CD4-positive, CD25-positive, alpha-beta regulatory T cell (primary cell): ENCODE measurements around the gene NELFCD. TPM values are rescaled to one million over a fixed set of nuclear protein-coding genes. Genes with fewer than 3 reads are reported as not detected.
"Not testable (repeated sequence)": the region's sequence is repeated elsewhere in the genome, so short reads cannot be mapped to it uniquely, and the experiment has no call there.

Experiments
- ATAC-seq, 2 donors: fragments of 150-1000 bp; cut with Tn5 transposase; one replicate each; pipeline ENCODE4 v1.10.0; 2021; ENCODE audit warnings: low read depth in 2 of 2, moderate number of reproducible peaks in 2 of 2, moderate library complexity in 1 of 2
- DNase-seq, 3 donors: peaks; one replicate each; pipeline versions ENCODE4 v3.0.0 to v3.0.0-alpha.2; 2012 to 2022; ENCODE audit warnings: mixed read lengths in 1 of 3
- H3K27ac ChIP-seq: one replicate; pipeline ENCODE4 v1.7.0; 2013; ENCODE audit warnings: mild to moderate bottlenecking, low read length; ENCODE audit not compliant: insufficient read depth, poor library complexity, severe bottlenecking
- H3K27me3 ChIP-seq: one replicate; pipeline ENCODE4 v1.7.0; 2013; ENCODE audit warnings: low read length; ENCODE audit not compliant: control insufficient read depth, insufficient read depth
- H3K36me3 ChIP-seq: one replicate; pipeline ENCODE4 v1.7.0; 2013; ENCODE audit warnings: mild to moderate bottlenecking, low read length, moderate library complexity; ENCODE audit not compliant: control insufficient read depth, insufficient read depth
- H3K4me1 ChIP-seq: 2 replicates; pipeline ENCODE4 v1.7.0; 2013; ENCODE audit warnings: mild to moderate bottlenecking, low read length; ENCODE audit not compliant: insufficient read depth, control insufficient read depth, poor library complexity, severe bottlenecking
- H3K4me3 ChIP-seq: one replicate; pipeline ENCODE4 v1.7.0; 2013; ENCODE audit warnings: low read depth, mild to moderate bottlenecking, low read length, moderate library complexity
- H3K9me3 ChIP-seq, 2 experiments: 1 replicate in 1 of 2; 2 replicates in 1 of 2; pipeline ENCODE4 v1.7.0; 2013; ENCODE audit warnings: low read length in 2 of 2, mild to moderate bottlenecking in 1 of 2, moderate library complexity in 1 of 2; ENCODE audit not compliant: control insufficient read depth in 2 of 2
- H3K27ac Mint-ChIP-seq, 3 donors: one replicate each; pipeline ENCODE4 v1.8.0; 2020 to 2022; ENCODE audit warnings: mild to moderate bottlenecking in 3 of 3, mixed read lengths in 3 of 3, moderate library complexity in 2 of 3
- H3K27me3 Mint-ChIP-seq: one replicate; pipeline ENCODE4 v1.8.0; 2022; ENCODE audit warnings: mild to moderate bottlenecking, mixed read lengths
- H3K36me3 Mint-ChIP-seq: one replicate; pipeline ENCODE4 v1.8.0; 2020; ENCODE audit warnings: mixed read lengths
- H3K4me1 Mint-ChIP-seq, 4 donors: one replicate each; pipeline ENCODE4 v1.8.0; 2020 to 2022; ENCODE audit warnings: mixed read lengths in 4 of 4, mild to moderate bottlenecking in 1 of 4
- H3K4me3 Mint-ChIP-seq, 4 donors: one replicate each; pipeline ENCODE4 v1.8.0; 2020 to 2022; ENCODE audit warnings: mild to moderate bottlenecking in 4 of 4, mixed read lengths in 4 of 4, moderate library complexity in 3 of 4
- H3K9me3 Mint-ChIP-seq, 7 donors: one replicate each; pipeline ENCODE4 v1.8.0; 2020 to 2022; ENCODE audit warnings: mixed read lengths in 7 of 7, mild to moderate bottlenecking in 3 of 7, moderate library complexity in 2 of 7
- polyA plus RNA-seq, 4 donors: library from polyadenylated mRNA; unstranded; fragments of 300-500 nt; fragmentation: Illumina TruSeq; gene quantifications; one replicate each; pipeline ENCODE4 v1.2.3, GENCODE V29; 2021
- total RNA-seq: library from RNA; stranded (reverse); gene quantifications from one replicate; pipeline ENCODE4 v1.2.3, GENCODE V29; 2022

NELFCD gene
- total and polyA plus RNA-seq, 5 donors from 2014 or later, result 58.6 to 68.2 (median 60.1) TPM

DNA sequence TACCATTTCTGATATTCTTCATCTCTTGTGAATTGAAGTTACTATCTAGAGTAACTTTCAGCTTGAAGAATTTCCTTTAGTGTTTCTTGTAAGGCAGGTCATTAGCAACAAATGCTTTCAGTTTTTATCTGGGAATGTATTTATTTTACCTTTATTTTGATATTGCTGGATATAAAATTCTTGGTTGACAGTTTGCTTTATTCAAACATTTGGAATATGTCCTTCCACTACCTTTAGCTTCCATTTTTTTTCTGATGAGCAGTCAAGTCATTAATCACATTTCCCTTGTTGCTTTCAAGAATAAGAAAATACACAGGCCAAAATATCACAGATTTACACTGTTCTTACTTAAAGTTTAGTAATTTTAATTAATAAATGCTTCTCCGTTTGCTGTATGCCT, 5.7 kb upstream of the NELFCD start:
- H3K27ac ChIP-seq, result no peak overlapping the region
- H3K4me1 ChIP-seq, result no peaks in the 10 kb centered on the region
- Mint-ChIP-seq H3K4me1 (no peaks in the 10 kb centered on the region), H3K4me3 (peak overlapping the region in 2 of 4 donors; percentile 27 to 51), H3K27ac (no peak overlapping the region), H3K27me3 (peaks cover 29% of the 10 kb centered on the region), H3K36me3 (no peaks in the 10 kb centered on the region), H3K9me3 (peaks cover 0 to 20% (median 2%) of the 10 kb centered on the region in 7 donors)
- DNase-seq (no peak), ATAC-seq (no peak)
- H3K36me3 ChIP-seq, result no peaks in the 10 kb centered on the region
- H3K9me3 ChIP-seq, result peaks cover 14 to 16% of the 10 kb centered on the region in 2 experiments
- no peak overlapping the region for H3K4me3 ChIP-seq
- peaks cover 3% of the 10 kb centered on the region for H3K27me3 ChIP-seq

DNA sequence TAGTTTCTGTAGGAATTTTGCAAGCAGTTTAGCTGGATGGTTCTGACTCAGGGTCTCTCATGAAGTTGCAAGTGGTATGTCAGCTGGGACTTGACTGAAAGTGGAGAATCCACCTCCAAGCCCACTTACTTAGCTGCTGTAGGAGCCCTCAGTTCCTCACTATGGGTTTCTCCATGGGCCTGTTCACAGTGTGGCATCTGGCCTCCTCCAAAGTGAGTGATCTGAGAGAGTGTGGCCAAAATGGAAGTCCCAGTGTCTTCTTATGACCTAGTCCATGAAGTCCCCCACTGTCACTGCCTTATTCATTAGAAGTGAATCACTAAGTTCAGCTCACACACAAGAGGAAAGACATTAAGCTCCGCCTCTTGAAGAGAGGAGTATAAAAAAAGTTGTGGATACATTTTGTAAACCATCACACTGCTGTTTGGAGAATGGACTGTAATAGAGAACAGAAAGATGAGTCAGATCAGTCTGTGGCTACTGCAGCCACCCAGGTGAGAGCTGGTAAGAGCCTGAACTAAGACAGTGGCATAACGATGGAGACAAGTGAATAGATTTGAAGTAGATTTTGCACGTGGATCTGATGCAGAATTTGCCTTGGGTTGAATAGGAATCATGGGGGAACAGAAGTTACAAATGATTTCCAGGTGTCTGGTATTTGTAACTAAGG, 4.9 kb upstream of the NELFCD start:
- Mint-ChIP-seq H3K27ac (no peak overlapping the region), H3K4me3 (peak overlapping the region in 2 of 4 donors; percentile 32 to 79), H3K9me3 (peaks cover 0 to 20% (median 2%) of the 10 kb centered on the region in 7 donors), H3K4me1 (no peaks in the 10 kb centered on the region), H3K27me3 (peaks cover 21% of the 10 kb centered on the region), H3K36me3 (no peaks in the 10 kb centered on the region)
- H3K27ac ChIP-seq, result no peak overlapping the region
- no peak overlapping the region for H3K4me3 ChIP-seq
- no peak for DNase-seq
- H3K9me3 ChIP-seq, result peaks cover 14 to 16% of the 10 kb centered on the region in 2 experiments
- no peaks in the 10 kb centered on the region for H3K36me3 ChIP-seq
- no peak for ATAC-seq
- peaks cover 2% of the 10 kb centered on the region for H3K4me1 ChIP-seq
- H3K27me3 ChIP-seq, result peaks cover 2% of the 10 kb centered on the region

DNA sequence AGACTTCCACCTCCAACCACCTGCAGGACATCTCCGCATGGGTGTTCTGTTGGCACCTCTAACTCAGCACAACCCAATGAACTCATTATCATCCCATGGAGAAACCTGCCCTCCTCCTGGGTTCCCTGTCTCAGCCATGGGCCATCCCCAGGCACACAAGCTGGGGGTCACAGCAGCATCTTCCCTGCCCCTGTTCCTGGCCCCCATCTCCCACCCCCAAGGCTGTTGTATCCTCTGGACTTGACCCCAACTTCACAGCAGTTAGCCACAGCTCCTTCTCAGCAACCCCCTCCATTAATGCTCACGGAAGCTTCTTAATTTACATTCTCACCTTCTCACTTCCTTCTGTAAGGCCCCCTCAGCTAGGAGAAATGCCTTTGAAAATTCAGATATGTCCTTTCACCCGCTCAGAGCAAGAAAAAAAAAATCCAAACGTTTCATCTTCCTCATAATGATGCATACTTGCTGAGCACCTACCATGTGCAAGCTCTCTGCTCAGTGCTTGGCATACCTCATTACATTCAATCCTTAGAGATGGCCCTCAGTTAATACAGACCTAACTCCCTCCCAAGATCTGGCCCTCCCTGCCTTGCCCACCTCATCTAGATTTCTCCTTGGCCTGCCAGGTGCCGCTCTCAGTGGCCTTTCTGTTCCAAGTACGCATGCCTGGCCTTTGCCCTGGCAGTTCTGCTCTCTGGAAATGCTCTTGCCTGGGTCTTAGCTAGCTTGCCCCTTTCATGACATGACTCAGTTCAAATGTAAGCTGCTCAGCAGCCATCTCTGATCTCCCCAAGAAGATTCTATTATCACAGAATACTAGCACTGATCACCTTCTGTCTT, 2.5 kb upstream of the NELFCD start:
- Histone ChIP-seq H3K27me3 (no peaks in the 10 kb centered on the region), H3K36me3 (no peaks in the 10 kb centered on the region), H3K4me3 (no peak overlapping the region), H3K27ac (no peak overlapping the region), H3K9me3 (peaks cover 14 to 16% of the 10 kb centered on the region in 2 experiments), H3K4me1 (peaks cover 18% of the 10 kb centered on the region)
- peak overlapping the region; percentile 45 to 94 (median 86) for H3K4me3 Mint-ChIP-seq
- H3K4me1 Mint-ChIP-seq, result peaks cover 7 to 20% (median 12%) of the 10 kb centered on the region in 4 donors
- H3K36me3 Mint-ChIP-seq, result peaks cover 4% of the 10 kb centered on the region
- peaks cover 0 to 20% (median 2%) of the 10 kb centered on the region in 7 donors for H3K9me3 Mint-ChIP-seq
- peaks cover 25% of the 10 kb centered on the region for H3K27me3 Mint-ChIP-seq
- ATAC-seq, result no peak
- DNase-seq, result no peak
- H3K27ac Mint-ChIP-seq, result peak overlapping the region in 2 of 3 donors; percentile 63 to 65

DNA sequence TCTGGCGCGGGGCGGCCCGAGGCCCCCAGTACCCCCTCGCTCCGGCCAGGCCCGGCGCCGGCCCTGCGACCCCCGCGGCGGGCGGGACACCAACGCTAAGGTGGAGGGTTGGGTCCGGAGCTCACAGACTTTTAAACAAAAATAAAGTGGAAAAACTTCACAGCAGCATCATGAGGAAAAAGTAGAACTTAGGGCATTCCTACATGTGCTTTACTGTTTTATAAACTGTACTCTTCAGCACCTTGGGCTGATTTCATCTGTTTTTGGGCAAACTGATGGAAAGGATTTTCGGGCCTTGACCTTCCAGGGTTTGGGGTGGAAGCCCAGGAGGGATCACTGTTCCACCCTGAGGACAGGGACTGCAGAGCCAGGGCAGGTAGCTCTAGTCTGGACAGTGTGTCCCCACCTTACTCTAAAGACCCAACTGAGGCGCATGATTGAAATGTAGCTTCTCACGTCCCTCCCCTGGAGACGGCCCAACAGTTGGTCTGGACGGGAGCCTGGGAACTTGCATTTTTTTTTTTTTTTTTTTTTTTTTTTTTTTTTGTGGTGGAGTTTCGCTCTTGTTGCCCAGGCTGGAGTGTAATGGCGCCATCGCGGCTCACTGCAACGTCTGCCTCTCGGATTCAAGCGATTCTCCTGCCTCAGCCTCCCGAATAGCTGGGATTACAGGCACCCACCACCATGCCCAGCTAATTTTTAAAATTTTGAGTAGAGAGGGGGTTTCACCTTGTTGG, 740 bp downstream of the NELFCD start:
- H3K4me1 Mint-ChIP-seq, result peaks cover 21 to 48% (median 38%) of the 10 kb centered on the region in 4 donors
- Histone ChIP-seq H3K4me1 (peaks cover 28% of the 10 kb centered on the region), H3K4me3 (peak overlapping the region; percentile 82), H3K9me3 (no peaks in the 10 kb centered on the region), H3K27me3 (no peaks in the 10 kb centered on the region), H3K36me3 (peaks cover 10% of the 10 kb centered on the region), H3K27ac (no peak overlapping the region)
- peaks cover 12% of the 10 kb centered on the region for H3K27me3 Mint-ChIP-seq
- ATAC-seq (no peak), DNase-seq (peak in 2 of 3 donors; percentile 18 to 37)
- peak overlapping the region; percentile 94 to 97 (median 94) for H3K4me3 Mint-ChIP-seq
- H3K27ac Mint-ChIP-seq, result peak overlapping the region; percentile 57 to 83 (median 63)
- peaks cover 0 to 4% (median 0%) of the 10 kb centered on the region in 7 donors for H3K9me3 Mint-ChIP-seq
- H3K36me3 Mint-ChIP-seq, result peaks cover 8% of the 10 kb centered on the region

DNA sequence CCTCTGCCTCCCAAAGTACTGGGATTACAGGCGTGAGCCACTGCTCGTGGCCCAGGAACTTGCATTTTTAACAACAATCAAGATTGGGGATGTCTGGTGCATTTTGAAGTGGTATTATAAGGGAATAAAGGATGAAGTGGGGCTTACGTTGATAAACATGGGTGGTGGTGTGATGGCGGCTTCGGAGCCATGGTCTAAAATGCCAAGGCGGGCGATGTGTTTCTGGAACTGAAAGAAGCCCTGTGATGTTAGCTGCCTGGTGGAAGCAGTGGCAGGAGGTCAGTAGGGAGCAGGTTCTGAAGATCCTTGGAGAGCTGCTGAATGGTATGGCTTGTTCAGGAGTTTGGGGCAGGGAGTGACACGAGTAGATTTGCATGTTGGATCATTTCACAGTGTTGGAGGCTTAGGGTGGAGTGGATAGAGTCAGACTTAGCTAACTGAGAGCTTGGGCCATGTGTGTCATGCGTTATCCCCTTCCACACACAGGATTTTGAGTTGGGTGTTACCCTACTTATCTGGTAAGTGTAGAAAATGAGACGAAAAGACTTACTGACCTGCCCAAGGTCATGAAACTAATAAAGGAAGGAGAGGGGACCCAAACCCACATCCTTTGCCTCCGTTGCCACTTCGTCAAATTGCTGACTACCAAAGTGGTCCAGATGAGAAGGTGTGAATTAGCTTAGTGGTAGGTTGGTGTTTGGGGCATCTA, 1.5 kb downstream of the NELFCD start:
- Histone ChIP-seq H3K36me3 (peaks cover 18% of the 10 kb centered on the region), H3K4me1 (peaks cover 28% of the 10 kb centered on the region), H3K9me3 (no peaks in the 10 kb centered on the region), H3K4me3 (peak overlapping the region; percentile 82), H3K27me3 (no peaks in the 10 kb centered on the region), H3K27ac (peak overlapping the region; percentile 30)
- DNase-seq (peak in 1 of 3 donors; percentile 47), ATAC-seq (no peak)
- H3K4me3 Mint-ChIP-seq, result peak overlapping the region; percentile 94 to 97 (median 94)
- peak overlapping the region; percentile 57 to 85 (median 75) for H3K27ac Mint-ChIP-seq
- peaks cover 12% of the 10 kb centered on the region for H3K27me3 Mint-ChIP-seq
- H3K4me1 Mint-ChIP-seq, result peaks cover 24 to 51% (median 40%) of the 10 kb centered on the region in 4 donors
- peaks cover 0 to 4% (median 0%) of the 10 kb centered on the region in 7 donors for H3K9me3 Mint-ChIP-seq
- peaks cover 15% of the 10 kb centered on the region for H3K36me3 Mint-ChIP-seq

DNA sequence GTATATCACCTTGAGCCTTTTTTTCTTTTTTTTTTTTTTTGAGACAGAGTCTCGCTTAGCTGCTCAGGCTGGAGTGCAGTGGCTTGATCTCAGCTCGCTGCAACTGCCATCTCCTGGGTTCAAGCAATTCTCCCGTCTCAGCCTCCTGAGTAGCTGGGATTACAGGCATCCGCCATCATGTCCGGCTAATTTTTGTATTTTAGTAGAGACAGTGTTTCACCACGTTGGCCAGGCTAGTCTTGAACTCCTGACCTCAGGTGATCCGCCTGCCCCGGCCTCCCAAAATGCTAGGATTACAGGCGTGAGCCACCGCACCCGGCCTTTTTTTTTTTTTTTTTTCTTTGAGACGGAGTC, 2.0 kb downstream of the NELFCD start:
- H3K9me3 ChIP-seq, H3K27ac ChIP-seq, H3K9me3 Mint-ChIP-seq, H3K27me3 ChIP-seq, ATAC-seq, DNase-seq: not testable (repeated sequence)
- peaks cover 24 to 51% (median 40%) of the 10 kb centered on the region in 4 donors for H3K4me1 Mint-ChIP-seq
- H3K4me3 ChIP-seq, result peak overlapping the region; percentile 82
- H3K4me3 Mint-ChIP-seq, result peak overlapping the region; percentile 10 to 95 (median 94)
- H3K36me3 Mint-ChIP-seq, result peaks cover 21% of the 10 kb centered on the region
- H3K27ac Mint-ChIP-seq, result peak overlapping the region in 2 of 3 donors; percentile 57 to 75
- H3K36me3 ChIP-seq, result peaks cover 23% of the 10 kb centered on the region
- H3K4me1 ChIP-seq, result peaks cover 28% of the 10 kb centered on the region
- peaks cover 12% of the 10 kb centered on the region for H3K27me3 Mint-ChIP-seq

DNA sequence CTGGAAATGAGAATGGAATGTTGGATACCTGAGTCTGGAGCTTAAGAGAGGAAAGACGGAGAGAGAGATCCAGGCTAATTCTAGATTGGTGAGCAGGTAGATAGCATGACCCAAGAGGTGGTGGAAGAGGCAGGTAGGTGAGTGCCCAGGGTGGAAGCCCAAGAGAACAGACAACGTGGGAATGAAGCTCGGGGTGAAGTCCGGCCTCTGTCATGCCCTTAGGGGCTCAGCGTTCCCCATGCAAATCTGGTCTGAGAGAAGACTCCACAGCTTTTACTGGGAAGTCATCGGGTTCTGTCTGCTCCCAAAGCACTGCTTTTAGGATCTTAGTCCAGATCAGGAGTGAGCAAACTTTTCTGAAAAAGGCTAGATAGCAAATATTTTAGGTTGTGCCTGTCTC, 3.6 kb downstream of the NELFCD start:
- Histone ChIP-seq H3K4me3 (no peak overlapping the region), H3K27me3 (no peaks in the 10 kb centered on the region), H3K27ac (no peak overlapping the region), H3K36me3 (peaks cover 39% of the 10 kb centered on the region), H3K4me1 (peaks cover 28% of the 10 kb centered on the region), H3K9me3 (no peaks in the 10 kb centered on the region)
- ATAC-seq (no peak), DNase-seq (no peak)
- Mint-ChIP-seq H3K36me3 (peaks cover 30% of the 10 kb centered on the region), H3K9me3 (no peaks in the 10 kb centered on the region), H3K27me3 (peaks cover 4% of the 10 kb centered on the region), H3K4me1 (peaks cover 24 to 51% (median 40%) of the 10 kb centered on the region in 4 donors), H3K4me3 (peak overlapping the region in 3 of 4 donors; percentile 8 to 66 (median 9)), H3K27ac (peak overlapping the region in 2 of 3 donors; percentile 21 to 81)
